Measurements from ENCODE around the gene GDPD4.

The GDPD4 gene

GRCh38 chr11:77209663-77210062, 91.8 kb downstream of the GDPD4 start:
- no peak overlapping the region for H3K4me3 ChIP-seq (ENCODE audit: low read depth, low read length)
- DNase-seq (ENCODE audit: low read depth), result no peak

- no peak for DNase-seq (ENCODE audit: low read depth)
- H3K4me3 ChIP-seq (ENCODE audit: low read depth, low read length), result no peak overlapping the region
Measured at GRCh38 chr11:77208535-77208934, 93.0 kb downstream of the GDPD4 start.

- DNase-seq (ENCODE audit: low read depth), result no peak
- H3K4me3 ChIP-seq (ENCODE audit: low read depth, low read length), result no peak overlapping the region
Measured at GRCh38 chr11:77207618-77208313, 93.7 kb downstream of the GDPD4 start.

- DNase-seq (ENCODE audit: low read depth), result no peak
- H3K4me3 ChIP-seq (ENCODE audit: low read depth, low read length), result no peak overlapping the region
Measured at GRCh38 chr11:77207019-77207485, 94.4 kb downstream of the GDPD4 start.

GRCh38 chr11:77206264-77207018, 95.0 kb downstream of the GDPD4 start:
- no peak for DNase-seq (ENCODE audit: low read depth)
- no peak overlapping the region for H3K4me3 ChIP-seq (ENCODE audit: low read depth, low read length)

- no peak for DNase-seq (ENCODE audit: low read depth)
- H3K4me3 ChIP-seq (ENCODE audit: low read depth, low read length), result no peak overlapping the region
Measured at GRCh38 chr11:77205467-77206263, 95.8 kb downstream of the GDPD4 start.

GRCh38 chr11:77204754-77205466, 96.6 kb downstream of the GDPD4 start:
- H3K4me3 ChIP-seq (ENCODE audit: low read depth, low read length), result no peak overlapping the region

GRCh38 chr11:77203901-77204753, 97.4 kb downstream of the GDPD4 start:
- H3K4me3 ChIP-seq (ENCODE audit: low read depth, low read length), result no peak overlapping the region
- DNase-seq (ENCODE audit: low read depth), result no peak

More at GRCh38 chr11:77204754-77205466, 96.6 kb downstream of the GDPD4 start:
- no peak for DNase-seq (ENCODE audit: low read depth)

GRCh38 chr11:77202941-77203900, 98.3 kb downstream of the GDPD4 start:
- no peak overlapping the region for H3K4me3 ChIP-seq (ENCODE audit: low read depth, low read length)
- DNase-seq (ENCODE audit: low read depth), result no peak

- no peak overlapping the region for H3K4me3 ChIP-seq (ENCODE audit: low read depth, low read length)
- no peak for DNase-seq (ENCODE audit: low read depth)
Measured at GRCh38 chr11:77201991-77202841, 99.3 kb downstream of the GDPD4 start.

GRCh38 chr11:77201370-77201769, 100.1 kb downstream of the GDPD4 start:
- DNase-seq (ENCODE audit: low read depth), result no peak
- H3K4me3 ChIP-seq (ENCODE audit: low read depth, low read length), result no peak overlapping the region

- H3K4me3 ChIP-seq (ENCODE audit: low read depth, low read length), result no peak overlapping the region
- DNase-seq (ENCODE audit: low read depth), result no peak
Measured at GRCh38 chr11:77200351-77201268, 100.9 kb downstream of the GDPD4 start.

- no peak for DNase-seq (ENCODE audit: low read depth)
Measured at GRCh38 chr11:77199137-77199745, 102.2 kb downstream of the GDPD4 start.

GRCh38 chr11:77198440-77198849, 103.0 kb downstream of the GDPD4 start:
- no peak for DNase-seq (ENCODE audit: low read depth)
- H3K4me3 ChIP-seq (ENCODE audit: low read depth, low read length), result no peak overlapping the region

More at GRCh38 chr11:77199137-77199745, 102.2 kb downstream of the GDPD4 start:
- H3K4me3 ChIP-seq (ENCODE audit: low read depth, low read length), result no peak overlapping the region

GRCh38 chr11:77197626-77198320, 103.7 kb downstream of the GDPD4 start:
- no peak for DNase-seq (ENCODE audit: low read depth)
- H3K4me3 ChIP-seq (ENCODE audit: low read depth, low read length), result no peak overlapping the region

All from skeletal muscle cell (primary cell).